HepG2 (cell line): Measurements from ENCODE around the gene DENND11. TPM values are rescaled to one million over a fixed set of nuclear protein-coding genes. Genes with fewer than 3 reads are reported as not detected.
A peak's percentile ranks its signal among the peaks of the same experiment; 100 is the strongest.

Experiments
- ATF3 ChIP-seq: sonication (generic); formaldehyde crosslinking; IDR thresholded peaks from 2 replicates; pipeline ENCODE4 v1.4.0; 2020; ENCODE audit warnings: missing genetic modification reagents
- BRD4 ChIP-seq: sonication (generic); formaldehyde crosslinking; IDR thresholded peaks from 2 replicates; pipeline ENCODE4 v1.4.0; 2020; ENCODE audit warnings: missing genetic modification reagents
- CBX1 ChIP-seq: IDR thresholded peaks from one replicate; pipeline ENCODE4 v1.6.1; 2016; ENCODE audit warnings: antibody characterized with exemption, low read depth
- FOXM1 ChIP-seq: sonication (generic); formaldehyde crosslinking; IDR thresholded peaks from 2 replicates; pipeline ENCODE4 v1.5.0; 2020; ENCODE audit warnings: missing genetic modification reagents
- GABPB1 ChIP-seq: IDR thresholded peaks from 2 replicates; pipeline ENCODE4 v1.6.1; 2016; ENCODE audit warnings: mild to moderate bottlenecking, missing genetic modification reagents, moderate library complexity, missing compliant biosample characterization
- GMEB1 ChIP-seq: sonication (generic); formaldehyde crosslinking; IDR thresholded peaks from 2 replicates; pipeline ENCODE4 v1.5.1; 2020; ENCODE audit warnings: missing genetic modification reagents, mild to moderate bottlenecking, borderline replicate concordance
- HNF1A ChIP-seq, 2 experiments: sonication (generic) in 1 of 2; formaldehyde crosslinking in 1 of 2; IDR thresholded peaks; 2 replicates each; pipeline versions ENCODE4 v1.4.0 to v1.6.1; 2016 to 2020; ENCODE audit warnings: borderline replicate concordance in 1 of 2, low read depth in 1 of 2, mild to moderate bottlenecking in 1 of 2, missing genetic modification reagents in 1 of 2
- KDM4B ChIP-seq: sonication (generic); formaldehyde crosslinking; IDR thresholded peaks from 2 replicates; pipeline ENCODE4 v1.4.0; 2020; ENCODE audit warnings: missing genetic modification reagents
- KLF12 ChIP-seq: sonication (generic); formaldehyde crosslinking; IDR thresholded peaks from 2 replicates; pipeline ENCODE4 v1.4.0; 2020; ENCODE audit warnings: missing genetic modification reagents, borderline replicate concordance
- SOX5 ChIP-seq: IDR thresholded peaks from 2 replicates; pipeline ENCODE4 v1.6.1; 2016; ENCODE audit warnings: borderline replicate concordance
- ZBTB8A ChIP-seq: sonication (generic); formaldehyde crosslinking; IDR thresholded peaks from 2 replicates; pipeline ENCODE4 v1.4.0; 2020; ENCODE audit warnings: mild to moderate bottlenecking, low read depth, missing genetic modification reagents, borderline replicate concordance
- ZFP91 ChIP-seq: sonication (generic); formaldehyde crosslinking; IDR thresholded peaks from 2 replicates; pipeline ENCODE4 v1.9.0; 2022; ENCODE audit warnings: missing genetic modification reagents, mild to moderate bottlenecking, borderline replicate concordance
- ZNF143 ChIP-seq: sonication (generic); formaldehyde crosslinking; IDR thresholded peaks from 2 replicates; pipeline ENCODE4 v1.4.0; 2020; ENCODE audit warnings: missing genetic modification reagents
- ZNF557 ChIP-seq: sonication (generic); formaldehyde crosslinking; IDR thresholded peaks from 2 replicates; pipeline ENCODE4 v1.4.0; 2020; ENCODE audit warnings: missing genetic modification reagents
- ZNF576 ChIP-seq: sonication (generic); formaldehyde crosslinking; IDR thresholded peaks from 2 replicates; pipeline ENCODE4 v1.4.0; 2020; ENCODE audit warnings: mild to moderate bottlenecking, missing genetic modification reagents
- ZNF782 ChIP-seq: sonication (generic); formaldehyde crosslinking; IDR thresholded peaks from 2 replicates; pipeline ENCODE4 v1.4.0; 2020; ENCODE audit warnings: missing genetic modification reagents, mild to moderate bottlenecking, borderline replicate concordance
- polyA plus RNA-seq, 8 experiments: library from polyadenylated mRNA; depleted of rRNA in 3 of 8; stranded (reverse) in 7 of 8; unstranded in 1 of 8; fragments of >200 nt; fragmentation: Illumina TruSeq in 4 of 8; extraction: Trizol in 4 of 8; gene quantifications; 2 replicates each; pipeline versions ENCODE4 v1.2.1 to v1.2.3, GENCODE V29; 2011 to 2016; ENCODE audit warnings: low read depth in 4 of 8, missing spikeins in 1 of 8, mixed read lengths in 1 of 8; ENCODE audit not compliant: insufficient read depth in 1 of 8
- total RNA-seq, 5 experiments: library from RNA; depleted of rRNA; stranded (reverse); fragments of >200 nt; fragmentation: Illumina TruSeq; extraction: Trizol; gene quantifications; 2 replicates each; pipeline ENCODE4 v1.2.3, GENCODE V29; 2016; ENCODE audit warnings: low read depth in 1 of 5
- TF ChIP-seq, protein P1 (sequence below): IDR thresholded peaks from 2 replicates; pipeline ENCODE4 v1.6.1; 2012; ENCODE audit warnings: inconsistent platforms
- TF ChIP-seq, protein P2 (sequence below): sonication (generic); formaldehyde crosslinking; IDR thresholded peaks from 2 replicates; pipeline ENCODE4 v1.8.0; 2022; ENCODE audit warnings: mild to moderate bottlenecking, missing genetic modification reagents

Gene DENND11
- total and polyA plus RNA-seq, 2 of the 13 experiments (the other 11 are each of a cell fraction or from before 2014, with no cell fraction given), result 7.1 to 10.5 TPM

GRCh38 chr7:141737836-141738591, 36.0 kb upstream of the DENND11 start, which contains the start of gene SSBP1 (continued):
- TF ChIP-seq ZNF143 (CRISPR knock-in tag) (peak; percentile 62; the same call in 1 of the 2 replicates), ZNF557 (CRISPR knock-in tag) (peak; percentile 96), GMEB1 (CRISPR knock-in tag) (peak; percentile 95), ZNF576 (CRISPR knock-in tag) (0 out of 2 replicates have a peak, but pooled peaks have one; percentile 35), KDM4B (CRISPR knock-in tag) (peak; percentile 92), ZFP91 (peak; percentile 94), KLF12 (CRISPR knock-in tag) (peak; percentile 80; the same call in 1 of the 2 replicates), ZBTB8A (no peak), ATF3 (CRISPR knock-in tag) (peak; percentile 69; the same call in 1 of the 2 replicates), GABPB1 (CRISPR knock-in tag) (peak; percentile 99), HNF1A (IDR thresholded peaks at IDR 0.05; ENCODE audit: low read depth) (peak; percentile 54; the same call in 1 of the 2 replicates), HNF1A (CRISPR knock-in tag; IDR thresholded peaks at IDR 0.05; ENCODE audit: borderline replicate concordance) (peak; percentile 76), ZNF782 (CRISPR knock-in tag) (peak; percentile 63; the same call in 1 of the 2 replicates), SOX5 (CRISPR knock-in tag) (peak; percentile 74; the same call in 1 of the 2 replicates), CBX1 (peak; percentile 86), FOXM1 (no peak), BRD4 (0 out of 2 replicates have a peak, but pooled peaks have one; percentile 21)
- TF ChIP-seq, protein P1, sequence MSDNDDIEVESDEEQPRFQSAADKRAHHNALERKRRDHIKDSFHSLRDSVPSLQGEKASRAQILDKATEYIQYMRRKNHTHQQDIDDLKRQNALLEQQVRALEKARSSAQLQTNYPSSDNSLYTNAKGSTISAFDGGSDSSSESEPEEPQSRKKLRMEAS, result peak; percentile 89
- TF ChIP-seq, protein P2, sequence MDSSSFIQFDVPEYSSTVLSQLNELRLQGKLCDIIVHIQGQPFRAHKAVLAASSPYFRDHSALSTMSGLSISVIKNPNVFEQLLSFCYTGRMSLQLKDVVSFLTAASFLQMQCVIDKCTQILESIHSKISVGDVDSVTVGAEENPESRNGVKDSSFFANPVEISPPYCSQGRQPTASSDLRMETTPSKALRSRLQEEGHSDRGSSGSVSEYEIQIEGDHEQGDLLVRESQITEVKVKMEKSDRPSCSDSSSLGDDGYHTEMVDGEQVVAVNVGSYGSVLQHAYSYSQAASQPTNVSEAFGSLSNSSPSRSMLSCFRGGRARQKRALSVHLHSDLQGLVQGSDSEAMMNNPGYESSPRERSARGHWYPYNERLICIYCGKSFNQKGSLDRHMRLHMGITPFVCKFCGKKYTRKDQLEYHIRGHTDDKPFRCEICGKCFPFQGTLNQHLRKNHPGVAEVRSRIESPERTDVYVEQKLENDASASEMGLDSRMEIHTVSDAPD (CRISPR knock-in tag), result peak; percentile 45; the same call in 1 of the 2 replicates
